Esophagus muscularis mucosa (tissue), 4 donors: Measurements from ENCODE around the gene PDZK1IP1. TPM values are rescaled to one million over a fixed set of nuclear protein-coding genes. Genes with fewer than 3 reads are reported as not detected.

ENCODE experiments used
- DNase-seq: peaks from one replicate; pipeline ENCODE4 v3.0.0-alpha.2; 2017; ENCODE audit errors: extremely low spot score
- H3K27ac ChIP-seq, 4 donors: fragments of 200-600 bp; sonication (generic); replicated peaks in 1 of 4; 1 replicate in 3 of 4; 2 replicates in 1 of 4; pipeline ENCODE4 v1.5.1; 2016 to 2019; ENCODE audit warnings: mild to moderate bottlenecking in 1 of 4
- H3K27me3 ChIP-seq, 4 donors: fragments of 200-600 bp; sonication (generic); one replicate each; pipeline versions ENCODE4 v1.5.1 to v1.6.0; 2016 to 2019
- H3K36me3 ChIP-seq, 4 donors: fragments of 200-600 bp; sonication (generic); one replicate each; pipeline ENCODE4 v1.5.1; 2016 to 2019
- H3K4me1 ChIP-seq, 4 donors: fragments of 200-600 bp; sonication (generic); one replicate each; pipeline ENCODE4 v1.5.1; 2016 to 2019
- H3K4me3 ChIP-seq, 4 donors: fragments of 200-600 bp; sonication (generic); 1 replicate in 2 of 4; 2 replicates in 2 of 4; pipeline ENCODE4 v1.5.1; 2016 to 2019; ENCODE audit warnings: mild to moderate bottlenecking in 4 of 4, moderate library complexity in 1 of 4
- H3K9me3 ChIP-seq, 4 donors: fragments of 200-600 bp; sonication (generic); 1 replicate in 3 of 4; 2 replicates in 1 of 4; pipeline ENCODE4 v1.5.1; 2016 to 2019
- CTCF ChIP-seq, 3 experiments: fragments of 200-600 bp in 2 of 3; fragments of 450-650 bp in 1 of 3; sonication (generic) in 2 of 3; IDR thresholded peaks; one replicate each; pipeline ENCODE4 v1.5.1; 2017 to 2019; ENCODE audit warnings: antibody characterized with exemption in 3 of 3, mild to moderate bottlenecking in 2 of 3, moderate library complexity in 1 of 3
- EP300 ChIP-seq: sonication (generic); formaldehyde crosslinking; IDR thresholded peaks from one replicate; pipeline ENCODE4 v1.6.1; 2017; ENCODE audit warnings: antibody characterized with exemption
- POLR2A ChIP-seq: fragments of 450-650 bp; IDR thresholded peaks from one replicate; pipeline ENCODE4 v1.6.1; 2017; ENCODE audit warnings: antibody characterized with exemption, moderate library complexity, mild to moderate bottlenecking, low read depth
- POLR2AphosphoS5 ChIP-seq, 2 donors: sonication (generic); formaldehyde crosslinking; IDR thresholded peaks; one replicate each; pipeline ENCODE4 v1.6.1; 2017; ENCODE audit warnings: antibody characterized with exemption in 2 of 2
- WGBS: methylation state at CpG from one replicate; pipeline ENCODE4 v1.1.5; 2018; 5-methylcytosine and 5-hydroxymethylcytosine counted together
- intact Hi-C: fragments of 100-400 bp; cut with DNase I; formaldehyde crosslinking; loops from one replicate; pipeline ENCODE4 v1.15.1; 2023
- total RNA-seq, 4 donors: library from RNA; depleted of rRNA; stranded (reverse); fragments of >200 nt; gene quantifications; one replicate each; pipeline versions ENCODE4 v1.1.0 to v1.2.1, GENCODE V29; 2016

PDZK1IP1 gene
- total RNA-seq, 4 donors from 2014 or later = 1.8 TPM; not detected in 3

- H3K27ac ChIP-seq = no peak overlapping the region
- TF ChIP-seq POLR2AphosphoS5 (IDR thresholded peaks at IDR 0.05) (no peak), EP300 (no peak), CTCF (IDR thresholded peaks at IDR 0.05) (no peak)
- DNase-seq = no peak
- H3K36me3 ChIP-seq = no peaks in the 10 kb centered on the region
- intact Hi-C loops = loop anchor here (5.0 kb wide), 2 partner anchors 70 to 230 kb away; no protein-coding TSS in a partner anchor
- H3K27me3 ChIP-seq = peaks cover 0 to 33% (median 0%) of the 10 kb centered on the region in 4 donors
- H3K4me3 ChIP-seq = no peak overlapping the region
- no peaks in the 10 kb centered on the region for H3K9me3 ChIP-seq
- WGBS = 80% methylated on average over 4 of the region's 4 CpGs
- peaks cover 10 to 38% (median 33%) of the 10 kb centered on the region in 4 donors for H3K4me1 ChIP-seq
These were observed 2.2 kb upstream of the PDZK1IP1 start for GRCh38 chr1:47191940-47192457.

- Histone ChIP-seq H3K9me3 (no peaks in the 10 kb centered on the region), H3K4me3 (no peak overlapping the region), H3K27me3 (peaks cover 0 to 23% (median 0%) of the 10 kb centered on the region in 4 donors), H3K4me1 (peaks cover 10 to 38% (median 33%) of the 10 kb centered on the region in 4 donors), H3K36me3 (no peaks in the 10 kb centered on the region), H3K27ac (peak overlapping the region in 3 of 4 donors; percentile 5 to 63 (median 63))
- no peak for TF ChIP-seq CTCF (IDR thresholded peaks at IDR 0.05)
- TF ChIP-seq EP300 = no peak
- no peak for TF ChIP-seq POLR2A
- TF ChIP-seq POLR2AphosphoS5 (IDR thresholded peaks at IDR 0.05) = no peak
- WGBS = 92% methylated on average over 6 of the region's 6 CpGs
- no peak for DNase-seq
- intact Hi-C loops = loop anchor here (5.0 kb wide), 2 partner anchors 71 to 231 kb away; no protein-coding TSS in a partner anchor
These were observed 1.0 kb upstream of the PDZK1IP1 start for GRCh38 chr1:47190857-47191256.

- no peak for DNase-seq
- peaks cover 0 to 22% (median 0%) of the 10 kb centered on the region in 4 donors for H3K27me3 ChIP-seq
- peaks cover 10 to 38% (median 33%) of the 10 kb centered on the region in 4 donors for H3K4me1 ChIP-seq
- peak overlapping the region; percentile 5 to 63 (median 56) for H3K27ac ChIP-seq
- H3K36me3 ChIP-seq = no peaks in the 10 kb centered on the region
- no peak overlapping the region for H3K4me3 ChIP-seq
- intact Hi-C loops = loop anchor here (5.0 kb wide), 2 partner anchors 72 to 232 kb away; no protein-coding TSS in a partner anchor
- no peaks in the 10 kb centered on the region for H3K9me3 ChIP-seq
- no peak for TF ChIP-seq POLR2A
- TF ChIP-seq CTCF (IDR thresholded peaks at IDR 0.05) = no peak
- no peak for TF ChIP-seq EP300
- TF ChIP-seq POLR2AphosphoS5 (IDR thresholded peaks at IDR 0.05) = no peak
- 75% methylated on average over 5 of the region's 5 CpGs for WGBS
These were observed 646 bp upstream of the PDZK1IP1 start for GRCh38 chr1:47190509-47190855.

GRCh38 chr1:47188791-47189785 lies 748 bp downstream of the PDZK1IP1 start:
- Histone ChIP-seq H3K27me3 (peaks cover 0 to 17% (median 0%) of the 10 kb centered on the region in 4 donors), H3K4me1 (peaks cover 10 to 38% (median 33%) of the 10 kb centered on the region in 4 donors), H3K36me3 (no peaks in the 10 kb centered on the region), H3K27ac (peak overlapping the region in 2 of 4 donors; percentile 5 to 48), H3K4me3 (no peak overlapping the region), H3K9me3 (no peaks in the 10 kb centered on the region)
- no peak for DNase-seq
- 89% methylated on average over 6 of the region's 7 CpGs for WGBS
- intact Hi-C loops = no loop called here
- TF ChIP-seq EP300 = no peak
- TF ChIP-seq POLR2A = no peak
- TF ChIP-seq CTCF (IDR thresholded peaks at IDR 0.05) = no peak
- no peak for TF ChIP-seq POLR2AphosphoS5 (IDR thresholded peaks at IDR 0.05)
